Measurements from ENCODE around the gene STAM2. TPM values are rescaled to one million over a fixed set of nuclear protein-coding genes. Genes with fewer than 3 reads are reported as not detected.

STAM2 gene
- total and polyA plus RNA-seq, 2 donors from 2014 or later = 12.5 to 41.1 TPM

GRCh38 chr2:152078023-152078422 lies 97.5 kb downstream of the STAM2 start:
- no peak for FAIRE-seq
- no peak overlapping the region for H3K9ac ChIP-seq (ENCODE audit: low read length in 3 of 3)
- no peak overlapping the region for H3K4me3 ChIP-seq (ENCODE audit: low read length in 3 of 3)
- H3K27ac ChIP-seq (ENCODE audit: low read depth in 2 of 2, low read length in 2 of 2) = no peak overlapping the region
- H3K4me1 ChIP-seq (ENCODE audit: control insufficient read depth in 2 of 3, insufficient read depth in 2 of 3, low read depth in 1 of 3, low read length in 3 of 3) = peaks cover 0 to 2% (median 0%) of the 10 kb centered on the region in 3 donors
- no peak for DNase-seq
- H3K9me3 ChIP-seq (ENCODE audit: control insufficient read depth in 2 of 3, insufficient read depth in 1 of 3, low read length in 3 of 3) = no peaks in the 10 kb centered on the region
- no peaks in the 10 kb centered on the region for H3K27me3 ChIP-seq (ENCODE audit: control insufficient read depth, insufficient read depth, low read length)
- H3K36me3 ChIP-seq (ENCODE audit: control insufficient read depth in 2 of 3, insufficient read depth in 3 of 3, low read length in 3 of 3) = no peaks in the 10 kb centered on the region
- intact Hi-C loops (cut with DNase I) = no loop called here
- no peak for TF ChIP-seq CTCF (IDR thresholded peaks at IDR 0.05; ENCODE audit: borderline replicate concordance, extremely low read depth, insufficient read depth)

GRCh38 chr2:152075461-152076050 lies 100.0 kb downstream of the STAM2 start:
- no peaks in the 10 kb centered on the region for H3K9me3 ChIP-seq (ENCODE audit: control insufficient read depth in 2 of 3, insufficient read depth in 1 of 3, low read length in 3 of 3)
- no peak overlapping the region for H3K9ac ChIP-seq (ENCODE audit: low read length in 3 of 3)
- DNase-seq (no peak), FAIRE-seq (no peak)
- no peaks in the 10 kb centered on the region for H3K36me3 ChIP-seq (ENCODE audit: control insufficient read depth in 2 of 3, insufficient read depth in 3 of 3, low read length in 3 of 3)
- no peak for TF ChIP-seq CTCF (IDR thresholded peaks at IDR 0.05; ENCODE audit: borderline replicate concordance, extremely low read depth, insufficient read depth)
- no peak overlapping the region for H3K27ac ChIP-seq (ENCODE audit: low read depth in 2 of 2, low read length in 2 of 2)
- intact Hi-C loops (cut with DNase I) = no loop called here
- no peaks in the 10 kb centered on the region for H3K27me3 ChIP-seq (ENCODE audit: control insufficient read depth, insufficient read depth, low read length)
- no peak overlapping the region for H3K4me3 ChIP-seq (ENCODE audit: low read length in 3 of 3)
- H3K4me1 ChIP-seq (ENCODE audit: control insufficient read depth in 2 of 3, insufficient read depth in 2 of 3, low read depth in 1 of 3, low read length in 3 of 3) = peaks cover 0 to 2% (median 0%) of the 10 kb centered on the region in 3 donors

GRCh38 chr2:152072011-152072410 lies 103.6 kb downstream of the STAM2 start:
- H3K27me3 ChIP-seq (ENCODE audit: control insufficient read depth, insufficient read depth, low read length) = no peaks in the 10 kb centered on the region
- no peaks in the 10 kb centered on the region for H3K36me3 ChIP-seq (ENCODE audit: control insufficient read depth in 2 of 3, insufficient read depth in 3 of 3, low read length in 3 of 3)
- no peak for FAIRE-seq
- no peak overlapping the region for H3K9ac ChIP-seq (ENCODE audit: low read length in 3 of 3)
- H3K4me3 ChIP-seq (ENCODE audit: low read length in 3 of 3) = no peak overlapping the region
- TF ChIP-seq CTCF (IDR thresholded peaks at IDR 0.05; ENCODE audit: borderline replicate concordance, extremely low read depth, insufficient read depth) = no peak
- H3K4me1 ChIP-seq (ENCODE audit: control insufficient read depth in 2 of 3, insufficient read depth in 2 of 3, low read depth in 1 of 3, low read length in 3 of 3) = peaks cover 0 to 2% (median 0%) of the 10 kb centered on the region in 3 donors
- H3K9me3 ChIP-seq (ENCODE audit: control insufficient read depth in 2 of 3, insufficient read depth in 1 of 3, low read length in 3 of 3) = no peaks in the 10 kb centered on the region
- intact Hi-C loops (cut with DNase I) = no loop called here
- H3K27ac ChIP-seq (ENCODE audit: low read depth in 2 of 2, low read length in 2 of 2) = no peak overlapping the region
- no peak for DNase-seq

GRCh38 chr2:152071518-152071917 lies 104.0 kb downstream of the STAM2 start:
- no peak for TF ChIP-seq CTCF (IDR thresholded peaks at IDR 0.05; ENCODE audit: borderline replicate concordance, extremely low read depth, insufficient read depth)
- Histone ChIP-seq H3K9me3 (ENCODE audit: control insufficient read depth in 2 of 3, insufficient read depth in 1 of 3, low read length in 3 of 3) (no peaks in the 10 kb centered on the region), H3K9ac (ENCODE audit: low read length in 3 of 3) (no peak overlapping the region), H3K4me3 (ENCODE audit: low read length in 3 of 3) (no peak overlapping the region), H3K27ac (ENCODE audit: low read depth in 2 of 2, low read length in 2 of 2) (no peak overlapping the region), H3K36me3 (ENCODE audit: control insufficient read depth in 2 of 3, insufficient read depth in 3 of 3, low read length in 3 of 3) (no peaks in the 10 kb centered on the region), H3K4me1 (ENCODE audit: control insufficient read depth in 2 of 3, insufficient read depth in 2 of 3, low read depth in 1 of 3, low read length in 3 of 3) (peaks cover 0 to 2% (median 0%) of the 10 kb centered on the region in 3 donors), H3K27me3 (ENCODE audit: control insufficient read depth, insufficient read depth, low read length) (no peaks in the 10 kb centered on the region)
- DNase-seq = no peak
- intact Hi-C loops (cut with DNase I) = no loop called here
- no peak for FAIRE-seq
